ENCODE measurements around the gene CRYBB1.

CRYBB1 gene

GRCh38 chr22:26550498-26551033, 67.3 kb downstream of the CRYBB1 start:
- DNase-seq = no peak

GRCh38 chr22:26549902-26550497, 67.8 kb downstream of the CRYBB1 start:
- no peak for DNase-seq

All from hematopoietic multipotent progenitor cell treated with erythropoietin and hydrocortisone succinate and interleukin-3 and kit ligand, for 6 days (in vitro differentiated cells).